IMR-90 (cell line): ENCODE measurements around the gene CDKAL1. TPM values are rescaled to one million over a fixed set of nuclear protein-coding genes. Genes with fewer than 3 reads are reported as not detected.

Experiments used
- ATAC-seq: fragments of 200-7000 bp; cut with Tn5 transposase; 2 replicates; pipeline ENCODE4 v1.9.1; 2020; ENCODE audit warnings: low read depth, mild to moderate bottlenecking, moderate library complexity
- BruUV-seq: library from RNA; stranded (reverse); fragments of 400-500 nt; replicated peaks from 2 replicates; lab custom pipeline; 2021; lab: Mats Ljungman, UMichigan
- CTCF ChIA-PET: fragments of 300-600 bp; formaldehyde crosslinking; extraction: SDS; loops from one replicate; lab custom pipeline; 2021; ENCODE audit warnings: antibody characterized with exemption; lab: Yijun Ruan, JAX
- POLR2A ChIA-PET: fragments of 300-600 bp; sonication (Branson Sonifier 250); formaldehyde crosslinking; loops from one replicate; lab custom pipeline; 2022; ENCODE audit warnings: antibody characterized with exemption; ENCODE audit not compliant: unreplicated experiment; lab: Charles Lee
- DNase-seq: peaks from one replicate; pipeline ENCODE4 v3.0.0; 2013
- H2AFZ ChIP-seq: replicated peaks from 2 replicates; pipeline ENCODE3; 2013; ENCODE audit warnings: low read length, mild to moderate bottlenecking; ENCODE audit not compliant: poor library complexity
- H2AK5ac ChIP-seq: 2 replicates; pipeline ENCODE4 v1.6.1; 2013; ENCODE audit warnings: low read depth, low read length, inconsistent platforms
- H2AK9ac ChIP-seq: replicated peaks from 2 replicates; pipeline ENCODE3; 2013; ENCODE audit warnings: mild to moderate bottlenecking, low read depth, low read length, moderate library complexity; ENCODE audit not compliant: poor library complexity
- H2BK120ac ChIP-seq: 2 replicates; pipeline ENCODE4 v1.6.1; 2013; ENCODE audit warnings: low read depth, low read length, inconsistent platforms
- H2BK15ac ChIP-seq: 3 replicates; pipeline ENCODE4 v1.6.1; 2013; ENCODE audit warnings: low read depth, low read length, inconsistent platforms
- H2BK20ac ChIP-seq: 2 replicates; pipeline ENCODE4 v1.6.1; 2013; ENCODE audit warnings: low read depth, mild to moderate bottlenecking, inconsistent platforms, low read length, moderate library complexity
- H2BK5ac ChIP-seq: 2 replicates; pipeline ENCODE4 v1.6.1; 2013; ENCODE audit warnings: mild to moderate bottlenecking, low read depth, low read length, inconsistent platforms; ENCODE audit not compliant: poor library complexity, severe bottlenecking
- H3K14ac ChIP-seq: replicated peaks from 2 replicates; pipeline ENCODE4 v1.6.1; 2013; ENCODE audit warnings: low read depth, low read length, inconsistent platforms
- H3K18ac ChIP-seq: 2 replicates; pipeline ENCODE4 v1.6.1; 2013; ENCODE audit warnings: low read depth, low read length, control low read depth
- H3K23ac ChIP-seq: 2 replicates; pipeline ENCODE4 v1.6.1; 2013; ENCODE audit warnings: low read depth, low read length, inconsistent platforms
- H3K27ac ChIP-seq: 2 replicates; pipeline ENCODE4 v1.5.1; 2013; ENCODE audit warnings: mild to moderate bottlenecking, control low read depth, low read length; ENCODE audit not compliant: insufficient read depth
- H3K27me3 ChIP-seq: 2 replicates; pipeline ENCODE4 v1.6.1; 2013; ENCODE audit warnings: low read length; ENCODE audit not compliant: control insufficient read depth, insufficient read depth
- H3K36me3 ChIP-seq: 2 replicates; pipeline ENCODE4 v1.6.1; 2013; ENCODE audit warnings: low read length, mixed read lengths; ENCODE audit not compliant: control insufficient read depth, insufficient read depth
- H3K4ac ChIP-seq: 2 replicates; pipeline ENCODE4 v1.6.1; 2013; ENCODE audit warnings: low read depth, low read length, inconsistent platforms
- H3K4me1 ChIP-seq: 2 replicates; pipeline ENCODE4 v1.6.1; 2013; ENCODE audit warnings: low read length, mixed read lengths; ENCODE audit not compliant: control insufficient read depth, insufficient read depth
- H3K4me2 ChIP-seq: 2 replicates; pipeline ENCODE4 v1.6.1; 2013; ENCODE audit warnings: low read depth, mild to moderate bottlenecking, control low read depth, low read length, moderate library complexity
- H3K4me3 ChIP-seq: 2 replicates; pipeline ENCODE4 v1.5.1; 2013; ENCODE audit warnings: low read depth, mild to moderate bottlenecking, control low read depth, low read length, moderate library complexity; ENCODE audit not compliant: insufficient read depth
- H3K56ac ChIP-seq: 2 replicates; pipeline ENCODE4 v1.6.1; 2013; ENCODE audit warnings: low read length, inconsistent platforms; ENCODE audit not compliant: insufficient read depth; ENCODE audit errors: extremely low read depth
- H3K79me1 ChIP-seq, 2 experiments: 2 replicates each; pipeline ENCODE4 v1.6.1; 2013; ENCODE audit warnings: low read length in 2 of 2, inconsistent platforms in 1 of 2, low read depth in 1 of 2
- H3K9ac ChIP-seq: 2 replicates; pipeline ENCODE4 v1.6.1; 2013; ENCODE audit warnings: low read depth, low read length, control low read depth
- H3K9me1 ChIP-seq: 2 replicates; pipeline ENCODE4 v1.6.1; 2013; ENCODE audit warnings: low read length, inconsistent platforms; ENCODE audit not compliant: insufficient read depth
- H3K9me3 ChIP-seq: 2 replicates; pipeline ENCODE4 v1.6.1; 2013; ENCODE audit warnings: low read length; ENCODE audit not compliant: control insufficient read depth, insufficient read depth
- H4K20me1 ChIP-seq: 2 replicates; pipeline ENCODE4 v1.6.1; 2013; ENCODE audit warnings: low read length, inconsistent platforms; ENCODE audit not compliant: insufficient read depth
- H4K5ac ChIP-seq: 2 replicates; pipeline ENCODE4 v1.6.1; 2013; ENCODE audit warnings: mild to moderate bottlenecking, low read depth, low read length, control low read depth
- H4K8ac ChIP-seq, 2 experiments: 2 replicates each; pipeline ENCODE4 v1.6.1; 2013; ENCODE audit warnings: low read depth in 2 of 2, low read length in 2 of 2, control low read depth in 1 of 2, inconsistent platforms in 1 of 2
- H4K91ac ChIP-seq: 2 replicates; pipeline ENCODE4 v1.6.1; 2013; ENCODE audit warnings: low read depth, low read length, inconsistent platforms; ENCODE audit not compliant: insufficient read depth
- BHLHE40 ChIP-seq: fragments of 150-350 bp; IDR thresholded peaks from 2 replicates; pipeline ENCODE4 v1.6.1; 2016; ENCODE audit warnings: mild to moderate bottlenecking, low read depth, low read length
- CEBPB ChIP-seq: IDR thresholded peaks from 2 replicates; pipeline ENCODE4 v1.6.1; 2012; ENCODE audit warnings: low read depth, low read length, improper control_type of control experiment
- CHD1 ChIP-seq: IDR thresholded peaks from 2 replicates; pipeline ENCODE4 v1.6.1; 2012; ENCODE audit warnings: low read depth, low read length, improper control_type of control experiment
- FOS ChIP-seq: fragments of 150-350 bp; IDR thresholded peaks from 2 replicates; pipeline ENCODE4 v1.6.1; 2016; ENCODE audit warnings: low read depth, low read length
- MAFK ChIP-seq: IDR thresholded peaks from 2 replicates; pipeline ENCODE4 v1.6.1; 2012; ENCODE audit warnings: low read depth, low read length, improper control_type of control experiment
- MAZ ChIP-seq: IDR thresholded peaks from 2 replicates; pipeline ENCODE4 v1.6.1; 2012; ENCODE audit warnings: low read depth, mild to moderate bottlenecking, low read length, improper control_type of control experiment, moderate library complexity, borderline replicate concordance
- MXI1 ChIP-seq: IDR thresholded peaks from 2 replicates; pipeline ENCODE4 v1.6.1; 2012; ENCODE audit warnings: low read depth, mild to moderate bottlenecking, low read length, moderate library complexity, borderline replicate concordance
- NFE2L2 ChIP-seq: fragments of 150-350 bp; IDR thresholded peaks from 2 replicates; pipeline ENCODE4 v1.6.1; 2016; ENCODE audit warnings: low read depth, mild to moderate bottlenecking, low read length
- POLR2A ChIP-seq: IDR thresholded peaks from 2 replicates; pipeline ENCODE4 v1.6.1; 2012; ENCODE audit warnings: mild to moderate bottlenecking, low read depth, low read length
- RAD21 ChIP-seq: IDR thresholded peaks from 2 replicates; pipeline ENCODE4 v1.6.1; 2012; ENCODE audit warnings: low read length, improper control_type of control experiment
- RCOR1 ChIP-seq: IDR thresholded peaks from 2 replicates; pipeline ENCODE4 v1.6.1; 2012; ENCODE audit warnings: mild to moderate bottlenecking, low read length, improper control_type of control experiment; ENCODE audit not compliant: insufficient replicate concordance
- RFX5 ChIP-seq: IDR thresholded peaks from 2 replicates; pipeline ENCODE4 v1.8.0; 2012; ENCODE audit warnings: low read depth, mild to moderate bottlenecking, low read length, moderate library complexity
- SMC3 ChIP-seq: fragments of 150-350 bp; IDR thresholded peaks from 2 replicates; pipeline ENCODE4 v1.6.1; 2016; ENCODE audit warnings: low read depth, mild to moderate bottlenecking, antibody characterized with exemption, low read length, moderate library complexity
- WGBS, 2 experiments: methylation state at CpG; one replicate each; pipeline versions ENCODE4 v1.1.5 to v1.1.7; 2013; ENCODE audit warnings: missing lambda C conversion rate in 2 of 2; ENCODE audit not compliant: insufficient read length in 1 of 2; ENCODE audit errors: extremely low coverage in 2 of 2; 5-methylcytosine and 5-hydroxymethylcytosine counted together
- dilution Hi-C: fragments of 300-500 bp; cut with HindIII; formaldehyde crosslinking; loops from one replicate; pipeline ENCODE4 v1.14.3; 2018; ENCODE audit warnings: low sequenced_read_pairs; ENCODE audit not compliant: unreplicated experiment
- in situ Hi-C: fragments of 300-500 bp; cut with MboI; formaldehyde crosslinking; loops from 3 replicates; pipeline ENCODE4 v1.14.3; 2019; ENCODE audit warnings: low sequenced_read_pairs, inconsistent platforms, mixed read lengths
- intact Hi-C: fragments of 100-400 bp; cut with micrococcal nuclease; formaldehyde crosslinking; loops from 2 replicates; pipeline ENCODE4 v1.10.0; 2022
- polyA plus RNA-seq, 3 experiments: library from polyadenylated mRNA; depleted of rRNA; stranded (reverse); fragments of >200 nt; gene quantifications; 2 replicates each; pipeline ENCODE4 v1.2.3, GENCODE V29; 2012; ENCODE audit warnings: low replicate concordance in 1 of 3
- total RNA-seq: library from RNA; depleted of rRNA; stranded (reverse); fragments of >200 nt; gene quantifications from 2 replicates; pipeline ENCODE4 v1.2.3, GENCODE V29; 2012
- TF ChIP-seq, protein P1 (sequence below): conservative IDR thresholded peaks from 2 replicates; pipeline ENCODE4 v1.5.1; 2012; ENCODE audit warnings: mild to moderate bottlenecking, low read depth, low read length, improper control_type of control experiment
- TF ChIP-seq, protein P2 (sequence below): fragments of 150-350 bp; IDR thresholded peaks from 2 replicates; pipeline ENCODE4 v1.6.1; 2016; ENCODE audit warnings: low read depth, mild to moderate bottlenecking, low read length, moderate library complexity, borderline replicate concordance
- TF ChIP-seq, protein P3 (sequence below): fragments of 150-350 bp; IDR thresholded peaks from 2 replicates; pipeline ENCODE4 v1.6.1; 2017; ENCODE audit warnings: mild to moderate bottlenecking, antibody characterized with exemption, low read length, low read depth

The CDKAL1 gene
- total and polyA plus RNA-seq, 2 of the 4 experiments (the other 2 are of a cell fraction) = 3.7 to 13.1 TPM

DNA sequence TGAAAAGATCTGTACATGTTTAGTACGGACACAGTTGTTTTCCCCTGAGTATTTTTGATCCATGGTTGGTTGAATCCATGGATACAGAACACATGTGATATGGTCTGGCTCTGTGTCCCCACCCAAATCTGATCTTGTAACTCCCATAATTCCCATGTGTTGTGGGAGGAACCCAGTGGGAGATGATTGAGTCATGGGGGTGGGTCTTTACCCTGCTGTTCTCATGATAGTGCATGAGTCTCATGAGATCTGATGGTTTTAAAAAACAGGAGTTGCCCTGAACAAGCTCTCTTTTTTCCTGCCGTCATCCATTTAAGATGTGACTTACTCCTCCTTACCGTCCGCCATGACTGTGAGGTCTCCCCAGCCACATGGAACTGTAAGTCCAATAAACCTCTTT lies 139.2 kb downstream of the CDKAL1 start:
- Histone ChIP-seq H3K4ac (no peak overlapping the region), H3K23ac (no peak overlapping the region), H3K9me3 (no peaks in the 10 kb centered on the region), H3K9ac (no peak overlapping the region), H4K8ac (no peak overlapping the region), H3K18ac (no peak overlapping the region), H3K14ac (no peak overlapping the region), H4K20me1 (no peaks in the 10 kb centered on the region), H2BK120ac (no peak overlapping the region), H3K4me3 (no peak overlapping the region), H2AK5ac (no peak overlapping the region), H3K27ac (no peak overlapping the region), H3K9me1 (no peaks in the 10 kb centered on the region; the same call in 1 of the 2 replicates), H2BK5ac (no peak overlapping the region), H4K91ac (no peak overlapping the region), H3K36me3 (no peaks in the 10 kb centered on the region), H3K4me2 (no peak overlapping the region), H2AFZ (no peak overlapping the region), H3K56ac (no peak overlapping the region), H4K5ac (no peak overlapping the region), H3K27me3 (no peaks in the 10 kb centered on the region), H2AK9ac (no peak overlapping the region), H2BK20ac (no peak overlapping the region), H3K4me1 (no peaks in the 10 kb centered on the region), H3K79me1 (peaks cover 0 to 7% of the 10 kb centered on the region in 2 experiments; a peak in 2 of 4 replicates), H2BK15ac (no peak overlapping the region)
- dilution Hi-C loops (no loop called here), in situ Hi-C loops (no loop called here), intact Hi-C loops (loop anchor here (10.0 kb wide), 1 partner anchor 181 kb away; no protein-coding TSS in a partner anchor)
- ChIA-PET CTCF (no interaction called here), POLR2A (no interaction called here)
- no TSS peak for BruUV-seq
- ATAC-seq (no peak), DNase-seq (no peak)
- WGBS, 2 experiments = 88% methylated on average over 1 of the region's 4 CpGs; no CpG with 5 or more reads in 1 of the 2 experiments
- no peak for TF ChIP-seq CEBPB
- TF ChIP-seq MXI1 = no peak
- no peak for TF ChIP-seq RCOR1
- TF ChIP-seq, protein P1, sequence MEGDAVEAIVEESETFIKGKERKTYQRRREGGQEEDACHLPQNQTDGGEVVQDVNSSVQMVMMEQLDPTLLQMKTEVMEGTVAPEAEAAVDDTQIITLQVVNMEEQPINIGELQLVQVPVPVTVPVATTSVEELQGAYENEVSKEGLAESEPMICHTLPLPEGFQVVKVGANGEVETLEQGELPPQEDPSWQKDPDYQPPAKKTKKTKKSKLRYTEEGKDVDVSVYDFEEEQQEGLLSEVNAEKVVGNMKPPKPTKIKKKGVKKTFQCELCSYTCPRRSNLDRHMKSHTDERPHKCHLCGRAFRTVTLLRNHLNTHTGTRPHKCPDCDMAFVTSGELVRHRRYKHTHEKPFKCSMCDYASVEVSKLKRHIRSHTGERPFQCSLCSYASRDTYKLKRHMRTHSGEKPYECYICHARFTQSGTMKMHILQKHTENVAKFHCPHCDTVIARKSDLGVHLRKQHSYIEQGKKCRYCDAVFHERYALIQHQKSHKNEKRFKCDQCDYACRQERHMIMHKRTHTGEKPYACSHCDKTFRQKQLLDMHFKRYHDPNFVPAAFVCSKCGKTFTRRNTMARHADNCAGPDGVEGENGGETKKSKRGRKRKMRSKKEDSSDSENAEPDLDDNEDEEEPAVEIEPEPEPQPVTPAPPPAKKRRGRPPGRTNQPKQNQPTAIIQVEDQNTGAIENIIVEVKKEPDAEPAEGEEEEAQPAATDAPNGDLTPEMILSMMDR = no peak
- no peak for TF ChIP-seq RAD21
- TF ChIP-seq RFX5 = no peak
- TF ChIP-seq MAZ = no peak
- TF ChIP-seq, protein P2, sequence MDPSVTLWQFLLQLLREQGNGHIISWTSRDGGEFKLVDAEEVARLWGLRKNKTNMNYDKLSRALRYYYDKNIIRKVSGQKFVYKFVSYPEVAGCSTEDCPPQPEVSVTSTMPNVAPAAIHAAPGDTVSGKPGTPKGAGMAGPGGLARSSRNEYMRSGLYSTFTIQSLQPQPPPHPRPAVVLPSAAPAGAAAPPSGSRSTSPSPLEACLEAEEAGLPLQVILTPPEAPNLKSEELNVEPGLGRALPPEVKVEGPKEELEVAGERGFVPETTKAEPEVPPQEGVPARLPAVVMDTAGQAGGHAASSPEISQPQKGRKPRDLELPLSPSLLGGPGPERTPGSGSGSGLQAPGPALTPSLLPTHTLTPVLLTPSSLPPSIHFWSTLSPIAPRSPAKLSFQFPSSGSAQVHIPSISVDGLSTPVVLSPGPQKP = no peak
- no peak for TF ChIP-seq SMC3
- TF ChIP-seq CHD1 = no peak
- TF ChIP-seq BHLHE40 = no peak
- no peak for TF ChIP-seq MAFK
- TF ChIP-seq FOS = no peak
- TF ChIP-seq, protein P3, sequence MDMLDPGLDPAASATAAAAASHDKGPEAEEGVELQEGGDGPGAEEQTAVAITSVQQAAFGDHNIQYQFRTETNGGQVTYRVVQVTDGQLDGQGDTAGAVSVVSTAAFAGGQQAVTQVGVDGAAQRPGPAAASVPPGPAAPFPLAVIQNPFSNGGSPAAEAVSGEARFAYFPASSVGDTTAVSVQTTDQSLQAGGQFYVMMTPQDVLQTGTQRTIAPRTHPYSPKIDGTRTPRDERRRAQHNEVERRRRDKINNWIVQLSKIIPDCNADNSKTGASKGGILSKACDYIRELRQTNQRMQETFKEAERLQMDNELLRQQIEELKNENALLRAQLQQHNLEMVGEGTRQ = no peak
- no peak for TF ChIP-seq NFE2L2
- TF ChIP-seq POLR2A = no peak
